Adrenal gland (tissue), 12 donors: ENCODE measurements around the gene LAG3. TPM values are rescaled to one million over a fixed set of nuclear protein-coding genes. Genes with fewer than 3 reads are reported as not detected.

Experiments used
- DNase-seq, 7 donors: peaks; one replicate each; pipeline ENCODE4 v3.0.0-alpha.2; 2019 to 2020
- H3K27ac ChIP-seq, 5 donors: fragments of 200-600 bp; sonication (generic) in 4 of 5; 1 replicate in 3 of 5; 2 replicates in 2 of 5; pipeline versions ENCODE4 v1.5.1 to v1.8.0; 2016 to 2020; ENCODE audit warnings: mild to moderate bottlenecking in 1 of 5
- H3K27me3 ChIP-seq: fragments of 200-600 bp; 2 replicates; pipeline ENCODE4 v1.8.0; 2021
- H3K36me3 ChIP-seq, 2 donors: fragments of 200-600 bp; replicated peaks in 1 of 2; 1 replicate in 1 of 2; 2 replicates in 1 of 2; pipeline versions ENCODE4 v1.5.1 to v1.8.0; 2018 to 2022
- H3K4me1 ChIP-seq, 2 donors: fragments of 200-600 bp; replicated peaks in 1 of 2; 1 replicate in 1 of 2; 2 replicates in 1 of 2; pipeline versions ENCODE4 v1.5.1 to v1.8.0; 2018 to 2021
- H3K4me3 ChIP-seq, 4 donors: fragments of 200-600 bp; sonication (generic) in 3 of 4; one replicate each; pipeline ENCODE4 v1.5.1; 2016 to 2018
- H3K9me3 ChIP-seq, 3 donors: fragments of 200-600 bp; sonication (generic) in 1 of 3; replicated peaks in 1 of 3; 1 replicate in 2 of 3; 2 replicates in 1 of 3; pipeline versions ENCODE4 v1.5.1 to v1.8.0; 2016 to 2021
- POLR2A ChIP-seq, 2 donors: fragments of 450-650 bp; IDR thresholded peaks; one replicate each; pipeline ENCODE4 v1.6.1; 2017; ENCODE audit warnings: antibody characterized with exemption in 2 of 2, mild to moderate bottlenecking in 2 of 2, moderate library complexity in 1 of 2
- WGBS, 4 donors: extraction: QIAGEN DNeasy Blood & Tissue Kit in 2 of 4; methylation state at CpG; one replicate each; pipeline versions ENCODE4 v1.1.5 to v1.1.7; 2013 to 2017; 5-methylcytosine and 5-hydroxymethylcytosine counted together
- intact Hi-C, 2 donors: fragments of 100-400 bp; cut with DNase I; formaldehyde crosslinking; loops; one replicate each; pipeline versions ENCODE4 v1.14.1 to v1.15.0; 2022 to 2023
- polyA plus RNA-seq, 3 donors: library from polyadenylated mRNA; stranded (reverse); fragments of 200-250 nt in 2 of 3; fragments of 350-450 nt in 1 of 3; fragmentation: Illumina TruSeq in 1 of 3; extraction: RNeasy Lipid Tissue Mini Kit (QIAGEN cat#74804) in 1 of 3; gene quantifications; one replicate each; pipeline ENCODE4 v1.2.3, GENCODE V29; 2013 to 2014
- total RNA-seq, 9 donors: library from RNA; depleted of rRNA in 4 of 9; stranded (reverse); fragments of >200 nt in 4 of 9; fragments of 120-200 nt in 1 of 9; fragmentation: NEBNext Ultra II Directional in 1 of 9; extraction: Animal tissue kit (Norgen Biotek cat#: 25700) in 1 of 9; gene quantifications; one replicate each; pipeline versions ENCODE4 v1.1.0 to v1.2.4, GENCODE V29; 2013 to 2023
- TF ChIP-seq, protein P1 (sequence below), 6 experiments: fragments of 450-650 bp in 4 of 6; fragments of 200-600 bp in 2 of 6; sonication (generic) in 1 of 6; IDR thresholded peaks; 1 replicate in 5 of 6; 2 replicates in 1 of 6; pipeline versions ENCODE4 v1.5.1 to v1.8.0; 2016 to 2021; ENCODE audit warnings: antibody characterized with exemption in 6 of 6, mild to moderate bottlenecking in 2 of 6, moderate library complexity in 1 of 6
- donor health status: healthy with polysubstance abuse.
- donor health status: Bipolar disorder and iron deficiency.
- donor health status: DM: yes; HTN: yes; CAD: no.
- donor health status: DM: no; HTN: no; CAD: no.
- donor health status: DM: no; HTN: no; CAD: no.
- donor health status: DM: yes; HTN: yes; CAD: no.

The LAG3 gene
- total and polyA plus RNA-seq, 12 donors: 0.11 to 4.3 (median 0.71) TPM; not detected in 2

- H3K36me3 ChIP-seq: no peaks in the 10 kb centered on the region
- no peak for DNase-seq
- peaks cover 7 to 13% of the 10 kb centered on the region in 2 donors for H3K4me1 ChIP-seq
- intact Hi-C loops: loop anchor here (2.0 to 5.0 kb wide), 2 partner anchors 28 to 33 kb away; partner anchors contain the start of gene MLF2 (in 1 of the 2)
- no peaks in the 10 kb centered on the region for H3K9me3 ChIP-seq
- H3K4me3 ChIP-seq: no peak overlapping the region
- WGBS, 4 donors: 83 to 87% (median 85%) methylated on average over 6 of the region's 6 CpGs
- peaks cover 3% of the 10 kb centered on the region for H3K27me3 ChIP-seq
- TF ChIP-seq, protein P1, sequence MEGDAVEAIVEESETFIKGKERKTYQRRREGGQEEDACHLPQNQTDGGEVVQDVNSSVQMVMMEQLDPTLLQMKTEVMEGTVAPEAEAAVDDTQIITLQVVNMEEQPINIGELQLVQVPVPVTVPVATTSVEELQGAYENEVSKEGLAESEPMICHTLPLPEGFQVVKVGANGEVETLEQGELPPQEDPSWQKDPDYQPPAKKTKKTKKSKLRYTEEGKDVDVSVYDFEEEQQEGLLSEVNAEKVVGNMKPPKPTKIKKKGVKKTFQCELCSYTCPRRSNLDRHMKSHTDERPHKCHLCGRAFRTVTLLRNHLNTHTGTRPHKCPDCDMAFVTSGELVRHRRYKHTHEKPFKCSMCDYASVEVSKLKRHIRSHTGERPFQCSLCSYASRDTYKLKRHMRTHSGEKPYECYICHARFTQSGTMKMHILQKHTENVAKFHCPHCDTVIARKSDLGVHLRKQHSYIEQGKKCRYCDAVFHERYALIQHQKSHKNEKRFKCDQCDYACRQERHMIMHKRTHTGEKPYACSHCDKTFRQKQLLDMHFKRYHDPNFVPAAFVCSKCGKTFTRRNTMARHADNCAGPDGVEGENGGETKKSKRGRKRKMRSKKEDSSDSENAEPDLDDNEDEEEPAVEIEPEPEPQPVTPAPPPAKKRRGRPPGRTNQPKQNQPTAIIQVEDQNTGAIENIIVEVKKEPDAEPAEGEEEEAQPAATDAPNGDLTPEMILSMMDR (IDR thresholded peaks at IDR 0.05): no peak
- TF ChIP-seq POLR2A (IDR thresholded peaks at IDR 0.05): no peak
- H3K27ac ChIP-seq: no peak overlapping the region
Measured at GRCh38 chr12:6780573-6780972, 8.3 kb downstream of the LAG3 start.

DNA sequence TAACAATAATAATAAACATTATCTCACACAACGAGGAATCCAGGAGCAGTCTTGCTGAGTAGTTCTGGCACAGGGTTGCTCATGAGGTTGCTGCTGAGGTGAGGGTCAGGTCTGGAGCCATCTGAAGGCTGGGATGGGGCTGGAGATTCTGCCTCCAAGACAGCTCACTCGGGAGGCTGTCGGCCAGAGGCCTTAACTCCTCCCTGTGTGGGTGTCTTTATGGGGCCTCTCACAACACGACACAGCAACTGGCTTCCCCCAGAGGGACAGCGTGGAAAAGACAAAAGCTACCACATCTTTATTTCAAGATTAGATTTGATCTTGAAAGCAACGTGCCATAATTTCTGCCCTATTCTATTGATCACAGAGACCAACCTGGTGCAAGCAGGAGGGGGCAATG, 9.8 kb downstream of the LAG3 start:
- Histone ChIP-seq H3K27ac (no peak overlapping the region), H3K27me3 (peaks cover 3% of the 10 kb centered on the region), H3K9me3 (no peaks in the 10 kb centered on the region), H3K36me3 (no peaks in the 10 kb centered on the region), H3K4me1 (peaks cover 7 to 13% of the 10 kb centered on the region in 2 donors), H3K4me3 (no peak overlapping the region)
- TF ChIP-seq, protein P1 (IDR thresholded peaks at IDR 0.05): no peak
- no peak for TF ChIP-seq POLR2A (IDR thresholded peaks at IDR 0.05)
- WGBS, 4 donors: 71 to 86% (median 74%) methylated on average over 5 to 6 of the region's 6 CpGs
- intact Hi-C loops: loop anchor here in 1 of 2 donors (5.0 kb wide), 1 partner anchor 35 kb away; no protein-coding TSS in a partner anchor
- DNase-seq: no peak

GRCh38 chr12:6782850-6783566, 10.7 kb downstream of the LAG3 start:
- intact Hi-C loops: loop anchor here in 1 of 2 donors (5.0 kb wide), 1 partner anchor 36 kb away; no protein-coding TSS in a partner anchor
- Histone ChIP-seq H3K36me3 (no peaks in the 10 kb centered on the region), H3K27ac (no peak overlapping the region), H3K9me3 (no peaks in the 10 kb centered on the region), H3K4me1 (peaks cover 4 to 8% of the 10 kb centered on the region in 2 donors), H3K4me3 (no peak overlapping the region), H3K27me3 (peaks cover 3% of the 10 kb centered on the region)
- no peak for TF ChIP-seq POLR2A (IDR thresholded peaks at IDR 0.05)
- TF ChIP-seq, protein P1 (IDR thresholded peaks at IDR 0.05): no peak
- DNase-seq: no peak
- 68 to 77% (median 73%) methylated on average over 4 to 10 of the region's 10 CpGs for WGBS, 4 donors

GRCh38 chr12:6783828-6784227, 11.5 kb downstream of the LAG3 start:
- Histone ChIP-seq H3K9me3 (no peaks in the 10 kb centered on the region), H3K27me3 (peaks cover 3% of the 10 kb centered on the region), H3K36me3 (no peaks in the 10 kb centered on the region), H3K4me1 (no peaks in the 10 kb centered on the region), H3K27ac (no peak overlapping the region), H3K4me3 (no peak overlapping the region)
- intact Hi-C loops: loop anchor here in 1 of 2 donors (5.0 kb wide), 1 partner anchor 37 kb away; no protein-coding TSS in a partner anchor
- no peak for DNase-seq
- TF ChIP-seq, protein P1 (IDR thresholded peaks at IDR 0.05): no peak
- TF ChIP-seq POLR2A (IDR thresholded peaks at IDR 0.05): no peak
- 89 to 90% (median 90%) methylated on average over 9 of the region's 9 CpGs for WGBS, 4 donors
